Activated CD4-positive, CD25-positive, alpha-beta regulatory T cell treated with anti-CD3 and anti-CD28 coated beads, Interleukin-2, amount 50 U/mL, for 24 hours (primary cell): ENCODE results near the gene PLEKHG4.

Experiments used
- ATAC-seq, 2 donors: fragments of 150-1000 bp; cut with Tn5 transposase; one replicate each; pipeline ENCODE4 v1.10.0; 2021; ENCODE audit warnings: mild to moderate bottlenecking in 1 of 2, moderate library complexity in 1 of 2

PLEKHG4 gene

GRCh38 chr16:67260426-67261063 lies 18.8 kb upstream of the PLEKHG4 start:
- no peak for ATAC-seq

GRCh38 chr16:67263201-67263600 lies 16.1 kb upstream of the PLEKHG4 start:
- no peak for ATAC-seq

- ATAC-seq: no peak
These were observed 15.1 kb upstream of the PLEKHG4 start for GRCh38 chr16:67264277-67264676.

- no peak for ATAC-seq
These were observed 14.5 kb upstream of the PLEKHG4 start for GRCh38 chr16:67264866-67265265.

GRCh38 chr16:67265834-67266233 lies 13.5 kb upstream of the PLEKHG4 start:
- no peak for ATAC-seq

- no peak for ATAC-seq
These were observed 11.2 kb upstream of the PLEKHG4 start for GRCh38 chr16:67268136-67268579.

GRCh38 chr16:67269766-67270165 lies 9.6 kb upstream of the PLEKHG4 start:
- ATAC-seq: no peak

- ATAC-seq: no peak
These were observed 8.4 kb upstream of the PLEKHG4 start for GRCh38 chr16:67270931-67271338.

GRCh38 chr16:67271446-67271845 lies 7.9 kb upstream of the PLEKHG4 start:
- ATAC-seq: no peak

- no peak for ATAC-seq
These were observed 4.0 kb upstream of the PLEKHG4 start for GRCh38 chr16:67275321-67275720.

- no peak for ATAC-seq
These were observed 1.9 kb upstream of the PLEKHG4 start for GRCh38 chr16:67277294-67277998.

GRCh38 chr16:67277999-67278772 lies 1.1 kb upstream of the PLEKHG4 start:
- ATAC-seq: no peak

GRCh38 chr16:67278773-67279295 lies 498 bp upstream of the PLEKHG4 start:
- ATAC-seq: peak; percentile 46 to 55

- ATAC-seq: no peak
These were observed 1.0 kb downstream of the PLEKHG4 start for GRCh38 chr16:67280090-67281015.

GRCh38 chr16:67281536-67282446 lies 2.5 kb downstream of the PLEKHG4 start:
- ATAC-seq: no peak

GRCh38 chr16:67282447-67282805 lies 3.1 kb downstream of the PLEKHG4 start:
- ATAC-seq: no peak

- ATAC-seq: no peak
These were observed 3.9 kb downstream of the PLEKHG4 start for GRCh38 chr16:67283039-67283825.

GRCh38 chr16:67283826-67284555 lies 4.7 kb downstream of the PLEKHG4 start:
- no peak for ATAC-seq
